Central memory CD8-positive, alpha-beta T cell (primary cell): ENCODE data around the gene TGM4.

ENCODE experiments used
- ATAC-seq: fragments of 150-1000 bp; cut with Tn5 transposase; replicated peaks from 2 replicates; pipeline ENCODE4 v1.10.0; 2022; ENCODE audit warnings: mild to moderate bottlenecking, moderate FRiP score, moderate number of reproducible peaks; ENCODE audit not compliant: poor library complexity, severe bottlenecking; ENCODE audit errors: extremely low read depth
- DNase-seq, 2 donors: peaks; one replicate each; pipeline ENCODE4 v3.0.0; 2021; ENCODE audit warnings: low spot score in 2 of 2
- H3K27ac Mint-ChIP-seq: one replicate; pipeline ENCODE4 v1.8.0; 2022; ENCODE audit warnings: low read depth, mild to moderate bottlenecking, moderate library complexity, mixed read lengths
- H3K27me3 Mint-ChIP-seq: one replicate; pipeline ENCODE4 v1.8.0; 2022; ENCODE audit warnings: mixed read lengths
- H3K36me3 Mint-ChIP-seq: one replicate; pipeline ENCODE4 v1.8.0; 2022; ENCODE audit warnings: mild to moderate bottlenecking, moderate library complexity, mixed read lengths; ENCODE audit not compliant: insufficient read depth
- H3K4me1 Mint-ChIP-seq: one replicate; pipeline ENCODE4 v1.8.0; 2022; ENCODE audit warnings: mixed read lengths
- H3K4me3 Mint-ChIP-seq: one replicate; pipeline ENCODE4 v1.8.0; 2022; ENCODE audit warnings: mild to moderate bottlenecking, moderate library complexity, mixed read lengths
- H3K9me3 Mint-ChIP-seq: one replicate; pipeline ENCODE4 v1.8.0; 2022; ENCODE audit warnings: mixed read lengths

Gene TGM4

GRCh38 chr3:44886561-44886960, 12.2 kb downstream of the TGM4 start:
- Mint-ChIP-seq H3K4me3 (no peak overlapping the region), H3K27ac (no peak overlapping the region), H3K9me3 (no peaks in the 10 kb centered on the region), H3K4me1 (no peaks in the 10 kb centered on the region), H3K36me3 (no peaks in the 10 kb centered on the region), H3K27me3 (peaks cover 43% of the 10 kb centered on the region)
- ATAC-seq (no peak), DNase-seq (no peak)

- Mint-ChIP-seq H3K27me3 (peaks cover 42% of the 10 kb centered on the region), H3K9me3 (no peaks in the 10 kb centered on the region), H3K36me3 (no peaks in the 10 kb centered on the region), H3K4me1 (no peaks in the 10 kb centered on the region), H3K27ac (no peak overlapping the region), H3K4me3 (no peak overlapping the region)
- no peak for DNase-seq
- ATAC-seq: no peak
Observed at GRCh38 chr3:44887101-44887500, 12.7 kb downstream of the TGM4 start.

- Mint-ChIP-seq H3K36me3 (no peaks in the 10 kb centered on the region), H3K27ac (no peak overlapping the region), H3K4me1 (no peaks in the 10 kb centered on the region), H3K4me3 (no peak overlapping the region), H3K9me3 (no peaks in the 10 kb centered on the region), H3K27me3 (peaks cover 25% of the 10 kb centered on the region)
- ATAC-seq (no peak), DNase-seq (no peak)
Observed at GRCh38 chr3:44890258-44890657, 15.8 kb downstream of the TGM4 start.

- H3K4me3 Mint-ChIP-seq: no peak overlapping the region
- H3K9me3 Mint-ChIP-seq: no peaks in the 10 kb centered on the region
- no peak for ATAC-seq
- DNase-seq: no peak
- H3K36me3 Mint-ChIP-seq: no peaks in the 10 kb centered on the region
- peaks cover 19% of the 10 kb centered on the region for H3K27me3 Mint-ChIP-seq
- H3K27ac Mint-ChIP-seq: no peak overlapping the region
- H3K4me1 Mint-ChIP-seq: no peaks in the 10 kb centered on the region
Observed at GRCh38 chr3:44890852-44891251, 16.4 kb downstream of the TGM4 start.

- Mint-ChIP-seq H3K36me3 (no peaks in the 10 kb centered on the region), H3K9me3 (no peaks in the 10 kb centered on the region), H3K4me1 (no peaks in the 10 kb centered on the region), H3K27ac (no peak overlapping the region), H3K4me3 (no peak overlapping the region), H3K27me3 (peaks cover under 1% of the 10 kb centered on the region)
- ATAC-seq (no peak), DNase-seq (no peak)
Observed at GRCh38 chr3:44892689-44893088, 18.3 kb downstream of the TGM4 start.

- Mint-ChIP-seq H3K4me3 (no peak overlapping the region), H3K27me3 (no peaks in the 10 kb centered on the region), H3K4me1 (no peaks in the 10 kb centered on the region), H3K27ac (no peak overlapping the region), H3K36me3 (no peaks in the 10 kb centered on the region), H3K9me3 (no peaks in the 10 kb centered on the region)
- ATAC-seq (no peak), DNase-seq (no peak)
Observed at GRCh38 chr3:44893097-44893496, 18.7 kb downstream of the TGM4 start.

GRCh38 chr3:44894485-44894884, 20.1 kb downstream of the TGM4 start:
- Mint-ChIP-seq H3K9me3 (no peaks in the 10 kb centered on the region), H3K4me1 (no peaks in the 10 kb centered on the region), H3K4me3 (no peak overlapping the region), H3K27me3 (peaks cover 10% of the 10 kb centered on the region), H3K27ac (no peak overlapping the region), H3K36me3 (no peaks in the 10 kb centered on the region)
- DNase-seq (no peak), ATAC-seq (no peak)

GRCh38 chr3:44896440-44896839, 22.0 kb downstream of the TGM4 start:
- Mint-ChIP-seq H3K9me3 (no peaks in the 10 kb centered on the region), H3K4me3 (no peak overlapping the region), H3K36me3 (no peaks in the 10 kb centered on the region), H3K27me3 (peaks cover 29% of the 10 kb centered on the region), H3K4me1 (no peaks in the 10 kb centered on the region), H3K27ac (no peak overlapping the region)
- ATAC-seq: no peak
- DNase-seq: no peak

GRCh38 chr3:44899683-44900367, 25.4 kb downstream of the TGM4 start:
- H3K36me3 Mint-ChIP-seq: no peaks in the 10 kb centered on the region
- H3K4me1 Mint-ChIP-seq: no peaks in the 10 kb centered on the region
- DNase-seq (no peak), ATAC-seq (no peak)
- H3K9me3 Mint-ChIP-seq: no peaks in the 10 kb centered on the region
- no peak overlapping the region for H3K4me3 Mint-ChIP-seq
- no peak overlapping the region for H3K27ac Mint-ChIP-seq
- peaks cover 42% of the 10 kb centered on the region for H3K27me3 Mint-ChIP-seq

GRCh38 chr3:44902628-44903027, 28.2 kb downstream of the TGM4 start:
- ATAC-seq (no peak), DNase-seq (no peak)
- Mint-ChIP-seq H3K27me3 (peaks cover 64% of the 10 kb centered on the region), H3K27ac (no peak overlapping the region), H3K36me3 (no peaks in the 10 kb centered on the region), H3K4me1 (no peaks in the 10 kb centered on the region), H3K9me3 (no peaks in the 10 kb centered on the region), H3K4me3 (no peak overlapping the region)

- H3K36me3 Mint-ChIP-seq: no peaks in the 10 kb centered on the region
- no peaks in the 10 kb centered on the region for H3K9me3 Mint-ChIP-seq
- no peak overlapping the region for H3K4me3 Mint-ChIP-seq
- no peaks in the 10 kb centered on the region for H3K4me1 Mint-ChIP-seq
- H3K27me3 Mint-ChIP-seq: peaks cover 71% of the 10 kb centered on the region
- no peak for DNase-seq
- no peak for ATAC-seq
- H3K27ac Mint-ChIP-seq: no peak overlapping the region
Observed at GRCh38 chr3:44903314-44903713, 28.9 kb downstream of the TGM4 start.

GRCh38 chr3:44903751-44904150, 29.3 kb downstream of the TGM4 start:
- DNase-seq: no peak
- H3K4me1 Mint-ChIP-seq: no peaks in the 10 kb centered on the region
- no peaks in the 10 kb centered on the region for H3K36me3 Mint-ChIP-seq
- H3K4me3 Mint-ChIP-seq: no peak overlapping the region
- no peak overlapping the region for H3K27ac Mint-ChIP-seq
- H3K27me3 Mint-ChIP-seq: peaks cover 73% of the 10 kb centered on the region
- ATAC-seq: no peak
- H3K9me3 Mint-ChIP-seq: no peaks in the 10 kb centered on the region

- Mint-ChIP-seq H3K36me3 (no peaks in the 10 kb centered on the region), H3K27ac (no peak overlapping the region), H3K9me3 (no peaks in the 10 kb centered on the region), H3K4me3 (no peak overlapping the region), H3K4me1 (no peaks in the 10 kb centered on the region), H3K27me3 (peaks cover 68% of the 10 kb centered on the region)
- no peak for ATAC-seq
- DNase-seq: no peak
Observed at GRCh38 chr3:44905446-44906157, 31.2 kb downstream of the TGM4 start.
